NCI-H345 treated with DMSO at 0.1 percent for 48 hours (cell line): ENCODE results near the gene SRXN1.
"Not testable (repeated sequence)": the region's sequence is repeated elsewhere in the genome, so short reads cannot be mapped to it uniquely, and the experiment has no call there.

Source experiments
- DNase-seq: peaks from one replicate; lab custom pipeline; 2025; ENCODE audit not compliant: unreplicated experiment; lab: John Stamatoyannopoulos, UW

The SRXN1 gene

GRCh38 chr20:655726-656624 lies 3.0 kb upstream of the SRXN1 start:
- DNase-seq, result no peak

DNA sequence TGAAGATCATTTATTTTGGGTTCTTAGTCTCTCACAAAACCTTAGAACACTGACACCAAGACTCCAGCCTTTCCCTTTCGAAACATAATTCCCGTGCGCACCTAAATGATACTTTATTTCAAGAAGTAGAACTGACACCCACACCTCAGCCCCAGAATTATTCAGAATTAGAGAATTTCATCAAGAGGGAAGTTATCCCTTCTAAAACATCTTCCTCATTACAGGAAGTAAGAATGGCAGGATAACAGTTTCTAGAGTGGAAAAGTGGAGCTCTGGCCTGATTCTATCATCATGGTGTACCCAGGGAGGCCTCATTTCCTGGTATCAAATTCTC lies 1.4 kb upstream of the SRXN1 start:
- no peak for DNase-seq

DNA sequence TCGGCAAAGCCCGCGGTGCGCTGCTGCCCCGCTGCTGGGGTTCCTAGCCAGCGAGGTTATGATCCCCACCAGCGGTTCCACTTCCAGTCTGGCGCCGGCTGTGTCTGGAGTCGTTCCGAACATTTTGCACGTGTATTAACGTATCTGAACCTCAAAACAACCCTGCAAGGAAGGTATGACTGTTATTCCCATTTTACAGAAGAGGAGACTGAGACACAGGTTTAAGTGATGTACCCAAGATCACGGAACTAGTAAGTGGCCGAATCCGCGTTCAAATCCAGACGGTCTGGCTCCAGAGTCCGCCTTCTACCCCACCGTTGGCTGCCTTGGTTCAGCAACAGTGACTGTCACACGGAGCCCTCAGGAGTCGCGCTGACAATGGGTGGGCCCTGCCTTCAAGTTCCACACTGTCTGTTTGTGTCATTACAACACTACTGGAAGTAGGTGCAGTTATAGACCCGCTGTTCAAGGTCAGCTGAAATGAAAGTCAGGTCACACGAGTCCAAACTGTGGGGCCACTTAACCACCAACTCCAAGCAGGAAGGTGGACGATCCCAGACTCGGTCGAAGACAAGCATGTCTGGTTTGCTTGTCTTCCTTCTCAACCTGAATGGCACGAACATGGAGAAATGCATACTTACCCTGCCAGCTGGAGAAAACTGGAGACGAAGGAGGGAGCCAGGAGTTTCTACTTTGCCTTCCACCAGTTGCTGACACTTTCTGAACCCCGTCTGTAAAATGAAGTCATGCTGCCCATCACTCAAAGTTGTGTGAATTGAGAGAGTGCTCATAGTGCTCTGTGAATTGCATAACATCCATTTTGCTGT lies 803 bp upstream of the SRXN1 start:
- no peak for DNase-seq

DNA sequence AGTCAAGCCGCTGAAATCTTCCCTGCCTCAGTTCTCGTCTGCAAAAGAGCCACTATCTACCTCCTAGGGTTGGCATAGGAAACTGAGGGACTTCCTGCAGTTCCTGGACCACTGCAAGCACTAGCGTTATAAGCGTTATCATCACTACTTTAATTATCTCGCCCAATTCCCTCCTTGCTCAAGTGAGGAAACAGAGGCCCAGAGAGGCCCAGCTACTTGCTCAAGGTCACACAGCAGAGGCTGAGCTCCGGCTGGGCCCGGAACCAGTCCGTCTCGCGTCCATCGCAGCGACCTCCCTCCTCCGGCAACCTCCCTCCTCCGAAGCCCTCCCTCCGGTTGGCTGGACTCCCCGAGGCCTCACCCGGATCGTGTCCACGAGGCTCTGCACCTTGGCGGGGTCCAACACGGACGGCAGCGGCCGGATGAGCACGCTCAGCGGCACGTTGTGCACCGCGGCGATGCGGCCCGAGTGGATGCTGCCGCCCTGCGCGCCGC lies 338 bp downstream of the SRXN1 start:
- DNase-seq, result no peak

DNA sequence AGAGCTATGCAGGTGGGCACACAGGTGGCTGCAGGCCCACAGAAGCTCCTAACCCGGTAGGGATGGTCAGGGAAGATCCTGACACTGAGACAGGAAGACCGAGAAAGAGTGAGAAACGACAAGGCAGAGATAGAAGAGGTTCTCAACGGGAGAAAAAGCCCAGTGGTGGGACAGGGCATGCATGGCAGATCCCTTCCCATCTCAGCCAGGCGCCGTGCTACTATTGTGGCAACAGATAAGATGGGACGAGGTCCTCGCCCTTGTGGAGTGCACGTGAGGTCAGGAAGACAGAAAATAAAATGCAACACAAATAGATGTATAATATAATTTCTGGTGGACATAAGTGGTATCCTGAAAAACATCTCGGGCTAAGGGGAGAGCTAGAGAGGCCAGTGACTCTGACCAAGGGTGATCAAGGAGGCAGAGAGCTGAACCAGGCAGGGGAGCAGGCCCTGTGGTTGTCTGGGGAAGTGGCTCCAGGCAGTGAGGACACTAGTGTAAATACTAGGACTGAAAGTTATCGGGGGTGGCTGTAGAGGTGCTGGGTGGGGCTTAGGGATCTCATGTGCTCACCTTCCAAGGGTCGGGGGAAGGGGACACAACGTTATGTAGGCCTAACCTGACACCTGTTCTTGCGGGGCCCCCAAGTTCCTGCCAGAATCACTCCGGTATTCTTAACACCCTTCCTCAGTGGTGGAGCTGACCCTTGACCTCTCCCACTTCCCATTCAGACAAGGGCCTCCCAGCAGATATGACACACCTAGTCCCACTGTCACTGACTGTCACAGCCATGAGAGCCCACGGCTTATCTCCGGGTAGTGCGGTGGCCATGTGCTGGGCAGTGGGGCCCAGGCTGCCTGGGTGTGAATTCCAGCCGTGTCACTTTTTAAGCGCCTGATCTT lies 1.0 kb downstream of the SRXN1 start:
- no peak for DNase-seq

DNA sequence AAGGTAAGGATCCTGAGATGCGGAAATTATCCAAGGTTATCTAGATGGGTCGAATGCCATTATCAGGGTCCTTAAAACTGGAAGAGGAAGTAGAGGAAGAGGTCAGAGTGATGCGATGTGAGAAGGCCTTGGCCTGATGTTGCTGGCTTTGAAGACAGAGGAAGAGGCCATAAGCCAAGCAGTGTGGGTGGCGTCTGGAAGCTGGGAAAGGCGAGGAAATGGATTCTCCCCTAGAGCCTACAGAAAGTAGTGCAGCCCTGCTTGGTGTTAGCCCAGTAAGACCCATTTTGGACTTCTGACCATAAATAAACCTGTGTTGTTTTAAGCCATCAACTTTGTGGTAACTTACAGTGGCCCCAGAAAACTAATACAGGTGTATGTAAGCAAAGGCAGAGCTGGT lies 2.0 kb downstream of the SRXN1 start:
- DNase-seq, result no peak

- DNase-seq, result no peak
These were observed 2.7 kb downstream of the SRXN1 start for GRCh38 chr20:650281-650680.

GRCh38 chr20:647479-648019 lies 5.5 kb downstream of the SRXN1 start:
- DNase-seq, result no peak

- no peak for DNase-seq
These were observed 6.1 kb downstream of the SRXN1 start for GRCh38 chr20:646868-647233.

GRCh38 chr20:646107-646867 lies 6.7 kb downstream of the SRXN1 start:
- DNase-seq, result no peak

- DNase-seq, result peak; percentile 32
These were observed 7.5 kb downstream of the SRXN1 start for GRCh38 chr20:645318-646106.

- DNase-seq, result no peak
These were observed 8.2 kb downstream of the SRXN1 start for GRCh38 chr20:644692-645317.

DNA sequence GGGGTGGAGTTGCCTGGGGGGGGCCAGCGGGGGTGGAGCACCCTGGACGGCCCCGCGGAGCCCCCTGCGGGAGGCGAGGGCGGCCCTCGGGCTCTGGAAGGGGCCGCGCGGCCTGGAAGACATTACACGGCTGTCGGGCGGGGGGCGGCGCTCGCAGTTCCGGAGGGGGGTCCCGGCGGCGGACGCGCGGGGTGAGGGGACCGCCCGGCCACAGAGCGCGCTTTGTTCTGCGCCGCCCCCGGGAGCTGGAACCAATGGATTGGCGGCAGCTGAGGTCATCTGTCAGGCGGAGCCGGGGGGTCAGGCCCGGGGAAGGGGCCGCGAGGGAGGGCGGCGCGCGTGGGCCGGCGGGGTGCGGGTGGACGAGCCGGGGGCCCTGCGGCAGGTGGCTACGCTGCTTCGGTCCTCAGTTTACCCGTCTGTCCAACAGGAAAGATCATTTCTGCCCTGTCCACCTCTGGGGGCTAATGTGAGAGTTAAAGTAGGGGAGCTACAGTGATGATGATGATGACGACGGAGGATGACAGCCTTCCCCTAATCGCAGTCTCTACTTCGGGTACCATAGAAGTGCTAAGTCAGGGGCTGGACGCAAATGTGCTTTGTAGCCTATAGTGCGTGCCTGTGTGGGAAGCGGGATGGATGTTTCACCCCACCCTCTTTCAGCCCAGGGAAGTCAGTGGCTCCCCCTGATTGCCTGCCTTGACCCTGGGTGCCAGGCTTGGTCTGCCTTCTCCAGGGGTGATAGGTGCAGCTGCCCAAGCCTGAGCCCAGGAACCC lies 10.4 kb downstream of the SRXN1 start:
- no peak for DNase-seq

DNA sequence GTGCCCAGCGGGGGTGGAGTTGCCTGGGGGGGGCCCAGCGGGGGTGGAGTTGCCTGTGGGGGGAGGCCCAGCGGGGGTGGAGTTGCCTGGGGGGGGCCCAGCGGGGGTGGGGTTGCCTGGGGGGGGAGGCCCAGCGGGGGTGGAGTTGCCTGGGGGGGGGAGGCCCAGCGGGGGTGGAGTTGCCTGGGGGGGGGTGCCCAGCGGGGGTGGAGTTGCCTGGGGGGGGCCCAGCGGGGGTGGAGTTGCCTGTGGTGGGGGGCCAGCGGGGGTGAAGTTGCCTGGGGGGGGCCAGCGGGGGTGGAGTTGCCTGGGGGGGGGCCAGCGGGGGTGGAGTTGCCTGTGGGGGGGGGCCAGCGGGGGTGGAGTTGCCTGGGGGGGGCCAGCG lies 11.0 kb downstream of the SRXN1 start:
- DNase-seq, result not testable (repeated sequence)

DNA sequence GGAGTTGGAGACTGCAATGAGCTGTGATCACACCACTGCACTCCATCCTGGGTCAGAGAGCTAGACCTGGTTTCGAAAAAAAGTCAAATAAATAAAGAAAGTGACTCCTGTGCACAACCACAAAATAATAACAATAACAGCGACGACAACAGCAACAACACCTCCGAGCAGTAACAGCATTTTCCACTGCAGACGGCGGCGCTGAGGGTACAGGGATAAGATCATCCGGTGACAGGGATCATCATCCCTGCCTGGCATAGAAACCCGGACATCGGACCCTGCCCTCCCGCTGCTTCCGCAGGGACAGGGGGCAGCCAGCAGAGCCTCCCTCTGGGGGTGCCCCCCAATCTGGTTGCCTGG lies 11.5 kb downstream of the SRXN1 start:
- no peak for DNase-seq

GRCh38 chr20:640674-641515 lies 12.1 kb downstream of the SRXN1 start:
- DNase-seq, result no peak

GRCh38 chr20:638579-638978 lies 14.4 kb downstream of the SRXN1 start:
- DNase-seq, result no peak
